ENCODE results near the gene EGFLAM.

The EGFLAM gene

DNA sequence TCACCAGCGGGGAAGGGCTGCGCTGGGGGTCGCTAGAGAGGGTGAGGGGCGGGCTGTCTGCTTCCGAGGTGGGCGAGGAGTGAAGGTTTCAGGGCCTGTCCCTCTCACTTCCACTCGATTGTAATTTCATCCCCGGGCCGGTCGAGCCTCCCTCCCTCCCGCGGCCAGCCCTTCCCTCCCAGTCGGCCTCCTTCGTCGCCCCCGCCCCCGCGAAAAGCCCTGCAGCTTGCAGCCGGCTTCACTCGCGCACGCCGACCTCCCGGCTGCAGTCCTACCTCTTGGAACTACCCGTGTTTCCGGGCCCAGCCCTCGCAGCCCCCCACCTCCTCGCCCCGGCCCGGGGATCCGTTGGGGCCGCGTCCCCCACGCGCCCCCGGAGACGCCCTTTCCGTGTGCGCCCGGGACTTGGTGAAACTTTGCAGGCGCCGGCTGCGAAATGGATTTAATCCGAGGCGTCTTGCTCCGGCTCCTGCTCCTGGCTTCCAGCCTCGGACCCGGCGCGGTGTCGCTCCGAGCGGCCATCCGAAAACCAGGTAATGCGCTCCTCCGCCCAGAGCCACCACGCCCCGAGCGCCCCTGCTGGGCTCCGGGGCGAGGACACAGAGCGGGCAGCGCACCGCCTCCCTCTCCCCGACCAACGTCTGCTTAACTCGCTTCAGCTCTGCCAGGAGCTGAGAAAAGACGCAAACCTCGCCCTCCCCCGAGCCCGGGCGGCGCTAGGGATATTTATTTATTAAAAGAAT is at the start of gene EGFLAM:
Gene EGFLAM (plus strand): TSS at position 241 of the 743 bp plus-strand sequence. CDS start 196 bp downstream, at position 437.
- no peak for DNase-seq (ENCODE audit: low read depth in 3 of 3, low spot score in 1 of 3)

DNA sequence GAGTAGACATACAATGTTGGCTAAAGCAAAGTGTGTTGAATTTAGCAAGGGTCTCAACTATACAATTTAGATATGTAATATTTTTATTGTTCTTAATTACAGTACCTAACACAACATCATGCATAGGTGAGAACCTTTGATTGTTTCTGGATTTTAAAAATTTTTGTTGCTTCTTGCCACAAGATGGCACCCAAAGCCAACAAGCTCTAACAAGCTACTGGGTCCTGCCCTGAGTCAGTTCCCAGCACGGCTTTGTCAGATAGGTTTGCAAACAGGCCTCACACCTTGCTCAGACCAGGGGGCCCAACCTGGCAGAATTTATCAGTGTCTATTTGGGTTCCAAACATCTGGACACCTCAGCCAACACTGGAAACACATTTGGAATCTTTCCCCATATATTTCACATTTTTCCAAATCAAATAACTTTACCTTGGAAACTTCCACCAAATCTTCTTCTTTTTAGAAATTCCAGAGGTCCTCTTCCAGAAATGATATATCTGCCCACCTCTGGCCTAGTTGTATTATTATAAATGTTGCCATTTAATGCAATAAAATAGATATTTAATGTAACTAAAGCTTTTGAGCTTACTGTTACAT is 49.5 kb upstream of the EGFLAM start:
- DNase-seq (ENCODE audit: low read depth in 3 of 3, low spot score in 1 of 3): no peak

- no peak for DNase-seq (ENCODE audit: low read depth in 3 of 3, low spot score in 1 of 3)
Measured at GRCh38 chr5:38210676-38211353, 47.5 kb upstream of the EGFLAM start.

- DNase-seq (ENCODE audit: low read depth in 3 of 3, low spot score in 1 of 3): no peak
Measured at GRCh38 chr5:38211354-38211710, 47.0 kb upstream of the EGFLAM start.

- DNase-seq (ENCODE audit: low read depth in 3 of 3, low spot score in 1 of 3): no peak
Measured at GRCh38 chr5:38212307-38212706, 46.1 kb upstream of the EGFLAM start.

DNA sequence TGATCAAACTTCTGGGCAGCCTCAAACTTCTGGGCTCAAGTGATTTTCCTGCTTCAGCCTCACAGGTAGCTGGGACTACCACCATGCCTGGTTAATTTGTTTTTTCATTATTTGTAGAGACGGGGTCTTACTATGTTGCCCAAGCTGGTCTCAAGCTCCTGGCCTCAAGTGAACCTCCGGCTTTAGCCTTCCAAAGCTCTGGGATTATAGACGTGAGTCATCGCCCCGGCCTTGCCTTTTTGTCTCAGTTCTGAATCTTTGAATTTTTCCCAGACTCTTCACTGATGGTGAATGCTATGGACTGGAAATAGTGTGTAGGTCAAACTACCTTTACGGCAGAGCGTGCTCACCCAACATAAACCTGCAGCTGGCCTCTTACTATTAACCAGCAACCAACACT is 32.3 kb upstream of the EGFLAM start:
- DNase-seq (ENCODE audit: low read depth in 3 of 3, low spot score in 1 of 3): no peak

GRCh38 chr5:38228914-38229313 is 29.4 kb upstream of the EGFLAM start:
- no peak for DNase-seq (ENCODE audit: low read depth in 3 of 3, low spot score in 1 of 3)

DNA sequence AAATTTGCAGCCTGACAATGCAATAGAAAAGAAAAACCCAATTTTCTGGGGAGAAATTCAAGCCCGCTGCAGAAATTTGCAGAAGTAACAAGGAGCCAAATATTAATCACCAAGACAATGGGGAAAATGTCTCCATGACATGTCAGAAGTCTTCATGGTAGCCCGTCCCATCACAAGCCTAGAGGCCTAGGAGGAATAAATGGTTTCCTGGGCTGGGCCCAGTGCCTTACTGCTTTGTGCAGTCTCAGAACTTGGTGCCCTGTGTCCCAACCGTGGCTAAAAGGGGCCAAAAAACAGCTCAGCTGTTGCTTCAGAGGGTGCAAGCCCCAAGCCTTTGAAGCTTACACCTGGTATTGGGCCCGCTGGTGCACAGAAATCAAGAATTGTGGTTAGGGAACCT is 23.6 kb upstream of the EGFLAM start:
- DNase-seq (ENCODE audit: low read depth in 3 of 3, low spot score in 1 of 3): no peak

GRCh38 chr5:38237681-38238080 is 20.7 kb upstream of the EGFLAM start:
- DNase-seq (ENCODE audit: low read depth in 3 of 3, low spot score in 1 of 3): no peak

DNA sequence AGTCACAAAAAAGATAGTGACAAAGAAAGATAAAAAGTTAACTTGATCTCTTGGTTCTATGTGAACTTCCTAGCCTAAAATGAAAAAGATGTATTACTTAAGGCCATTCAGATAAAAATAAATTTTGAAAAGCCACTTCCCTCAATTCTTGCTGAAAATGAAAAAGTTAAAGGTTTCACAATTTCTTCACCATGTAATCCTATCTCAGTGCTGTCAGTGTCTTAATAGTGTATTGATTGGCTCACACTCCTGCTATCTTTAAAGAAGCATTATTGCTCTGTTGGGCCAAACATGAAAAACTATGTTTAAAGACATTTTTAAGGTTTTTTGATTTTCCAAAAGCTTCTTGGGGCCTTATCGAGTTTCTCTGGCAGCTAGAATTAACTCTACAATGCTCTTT is 18.1 kb upstream of the EGFLAM start:
- no peak for DNase-seq (ENCODE audit: low read depth in 3 of 3, low spot score in 1 of 3)

DNA sequence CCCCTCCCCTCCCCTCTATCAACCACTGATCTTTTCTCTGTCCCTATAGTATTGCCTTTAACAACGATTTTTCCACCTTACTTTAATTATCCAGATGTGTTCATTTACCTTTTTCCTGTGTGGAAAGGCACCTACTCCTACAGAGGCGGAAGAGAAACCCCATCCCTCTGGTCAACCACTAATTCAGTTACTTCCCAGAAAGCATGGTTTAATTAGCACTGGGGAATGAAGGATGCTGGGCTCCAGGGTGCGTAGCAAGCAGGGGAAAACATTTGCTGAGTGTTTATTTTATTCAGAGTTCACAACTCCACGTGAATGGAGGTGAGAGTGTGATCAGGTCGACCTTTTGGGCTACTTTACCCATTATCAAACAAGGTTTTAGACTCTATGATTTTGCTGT is 16.7 kb upstream of the EGFLAM start:
- DNase-seq (ENCODE audit: low read depth in 3 of 3, low spot score in 1 of 3): no peak

DNA sequence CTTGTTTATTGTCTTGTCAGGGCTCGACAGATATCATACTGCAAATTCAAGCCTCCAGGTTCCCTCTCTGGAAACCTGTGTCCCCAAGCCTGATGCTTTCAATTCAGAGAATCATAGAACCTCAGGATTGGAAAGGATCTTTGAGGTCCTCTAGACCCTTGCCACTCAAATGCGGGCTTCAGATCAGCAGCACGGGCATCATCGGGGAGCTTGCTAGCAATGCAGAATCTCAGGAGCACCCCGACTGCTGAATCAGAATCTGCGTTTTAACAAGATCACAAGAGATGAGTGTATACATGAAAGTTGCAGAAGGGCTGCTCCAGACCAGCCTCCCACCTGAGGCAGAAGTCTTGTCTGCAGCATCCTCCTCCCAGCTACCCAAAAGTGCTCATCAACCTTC is 13.1 kb upstream of the EGFLAM start:
- no peak for DNase-seq (ENCODE audit: low read depth in 3 of 3, low spot score in 1 of 3)

- DNase-seq (ENCODE audit: low read depth in 3 of 3, low spot score in 1 of 3): no peak
Measured at GRCh38 chr5:38249301-38249700, 9.1 kb upstream of the EGFLAM start.

- no peak for DNase-seq (ENCODE audit: low read depth in 3 of 3, low spot score in 1 of 3)
Measured at GRCh38 chr5:38249812-38250211, 8.5 kb upstream of the EGFLAM start.

DNA sequence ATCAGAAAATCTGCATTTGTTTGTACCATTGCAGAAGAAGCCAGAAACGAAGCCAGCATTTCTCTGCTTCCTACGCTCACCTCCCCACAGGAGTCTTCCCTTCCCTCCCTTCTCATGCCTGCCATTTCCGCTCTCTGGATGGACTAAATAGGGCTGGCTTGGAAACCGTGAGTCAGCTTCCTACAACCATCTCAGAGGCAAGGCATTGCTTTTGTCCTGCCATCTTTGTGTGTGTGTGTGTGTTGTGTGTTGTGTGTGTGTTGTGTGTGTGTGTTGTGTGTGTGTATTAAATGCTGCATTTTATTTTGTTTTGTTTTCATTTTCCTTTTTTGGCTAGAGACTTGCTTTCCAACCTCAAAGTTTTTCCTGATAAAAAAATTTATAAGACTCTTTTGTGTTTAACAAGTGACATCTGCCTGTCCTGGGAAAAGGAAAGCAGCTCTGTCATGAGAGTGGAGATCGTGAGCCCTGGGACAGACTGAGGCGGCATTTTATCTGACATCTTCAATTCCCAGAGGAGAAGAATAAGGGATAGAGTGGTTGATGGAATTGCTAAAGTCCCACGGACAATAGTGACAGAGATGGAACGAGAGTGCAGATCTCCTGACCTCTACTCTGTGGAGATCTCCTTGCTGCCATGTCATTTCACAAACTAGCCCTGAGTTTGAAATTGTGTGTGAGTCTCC is 7.5 kb upstream of the EGFLAM start:
- DNase-seq (ENCODE audit: low read depth in 3 of 3, low spot score in 1 of 3): no peak

- DNase-seq (ENCODE audit: low read depth in 3 of 3, low spot score in 1 of 3): no peak
Measured at GRCh38 chr5:38253759-38254158, 4.6 kb upstream of the EGFLAM start.

DNA sequence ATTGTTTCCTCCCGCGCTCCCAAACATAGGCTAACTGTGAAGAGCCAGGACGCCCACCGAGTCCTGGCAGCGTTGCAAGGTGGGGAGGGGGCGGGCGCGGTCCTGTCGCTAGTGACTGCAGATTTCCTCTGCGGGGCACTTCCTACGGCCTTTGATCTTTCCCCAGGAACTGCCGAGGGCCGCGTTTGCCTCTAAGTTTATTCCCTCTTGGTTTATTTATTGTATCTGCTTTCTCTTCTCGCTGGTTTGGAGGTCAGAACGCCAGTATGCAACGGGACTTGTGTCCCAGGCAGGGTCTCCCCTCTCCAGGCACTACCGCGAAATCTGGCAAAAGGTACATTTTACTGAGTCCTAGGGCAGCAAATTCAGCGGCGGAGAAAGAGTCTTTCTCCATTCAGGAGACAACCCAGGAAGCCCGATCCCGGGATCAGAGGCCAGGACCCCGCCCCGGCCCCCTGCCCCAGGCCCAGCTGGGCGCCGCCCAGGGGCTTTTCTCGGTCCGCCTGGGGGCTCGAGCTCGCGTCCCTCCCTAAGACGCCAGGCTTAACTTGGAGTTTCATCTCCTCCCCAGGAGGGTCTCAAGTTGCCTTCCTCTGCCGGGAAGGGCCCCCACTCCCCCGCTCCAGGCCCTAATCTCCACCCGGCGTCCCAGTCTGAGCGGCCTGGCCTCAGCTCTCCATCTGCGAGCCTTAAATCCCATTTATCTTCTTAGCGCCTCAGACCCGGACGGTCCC is 884 bp upstream of the EGFLAM start:
- DNase-seq (ENCODE audit: low read depth in 3 of 3, low spot score in 1 of 3): no peak

DNA sequence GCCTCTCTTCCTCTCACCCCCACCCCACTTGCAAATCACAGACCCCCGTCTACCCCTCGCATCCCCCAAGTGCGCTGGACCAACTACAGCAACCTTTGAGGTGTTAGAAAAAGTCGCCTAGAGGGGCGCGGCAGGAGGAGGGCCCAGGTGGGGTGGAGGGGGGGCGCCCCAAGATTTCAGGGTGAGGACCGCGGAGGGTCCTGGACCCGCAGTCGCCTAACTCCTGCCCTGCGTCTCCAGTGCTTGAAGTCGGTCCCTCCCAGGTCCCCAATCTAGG is 379 bp upstream of the EGFLAM start:
- no peak for DNase-seq (ENCODE audit: low read depth in 3 of 3, low spot score in 1 of 3)

DNA sequence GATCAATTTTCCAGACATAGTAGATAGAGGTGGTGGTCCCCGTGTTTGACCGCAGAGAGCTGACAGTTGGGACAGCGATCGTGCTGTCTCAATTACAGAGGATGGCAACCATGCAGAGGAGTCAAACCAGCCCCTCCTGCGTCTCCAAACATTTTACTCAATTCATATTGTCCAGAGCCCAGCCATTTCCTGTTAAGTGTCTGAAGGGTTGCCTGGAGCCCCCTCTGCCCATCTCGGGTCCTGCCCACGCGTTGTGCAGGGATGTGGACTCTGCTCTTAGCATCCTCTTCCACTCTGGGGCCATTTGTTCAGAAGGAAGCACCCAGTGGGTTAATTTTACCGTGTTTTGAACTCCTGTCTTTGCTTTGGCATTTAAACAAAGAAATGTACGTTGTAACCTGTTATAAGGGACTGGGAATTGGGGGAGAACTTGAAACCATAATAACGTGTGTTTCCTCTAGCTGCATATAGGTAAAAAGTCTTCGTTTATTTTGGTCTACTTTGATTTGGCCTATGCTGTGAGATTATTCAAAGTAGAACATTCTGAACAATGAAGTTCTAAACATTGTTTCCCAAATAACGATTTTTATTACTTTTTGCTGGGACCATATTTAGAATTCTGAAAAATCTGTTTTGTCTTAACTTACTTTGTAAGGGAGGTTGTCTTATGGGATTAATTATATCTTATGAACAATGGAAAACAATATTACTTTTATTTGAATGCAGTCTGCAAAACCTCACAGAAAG is 876 bp downstream of the EGFLAM start:
- no peak for DNase-seq (ENCODE audit: low read depth in 3 of 3, low spot score in 1 of 3)

- DNase-seq (ENCODE audit: low read depth in 3 of 3, low spot score in 1 of 3): no peak
Measured at GRCh38 chr5:38259809-38260160, 1.4 kb downstream of the EGFLAM start.

- DNase-seq (ENCODE audit: low read depth in 3 of 3, low spot score in 1 of 3): no peak
Measured at GRCh38 chr5:38263983-38264382, 5.6 kb downstream of the EGFLAM start.

All from stimulated activated CD4-positive, alpha-beta T cell treated with anti-CD3 and anti-CD28 coated beads, TNF-alpha, amount 100 ng/mL, for 1 hour (primary cell).